Measurements from ENCODE around the gene MYO1D. TPM values are rescaled to one million over a fixed set of nuclear protein-coding genes. Genes with fewer than 3 reads are reported as not detected.

MYO1D gene
- total and polyA plus RNA-seq, 2 of the 13 experiments (the other 11 are each of a cell fraction or from before 2014, with no cell fraction given), result 13.2 to 17.3 TPM

DNA sequence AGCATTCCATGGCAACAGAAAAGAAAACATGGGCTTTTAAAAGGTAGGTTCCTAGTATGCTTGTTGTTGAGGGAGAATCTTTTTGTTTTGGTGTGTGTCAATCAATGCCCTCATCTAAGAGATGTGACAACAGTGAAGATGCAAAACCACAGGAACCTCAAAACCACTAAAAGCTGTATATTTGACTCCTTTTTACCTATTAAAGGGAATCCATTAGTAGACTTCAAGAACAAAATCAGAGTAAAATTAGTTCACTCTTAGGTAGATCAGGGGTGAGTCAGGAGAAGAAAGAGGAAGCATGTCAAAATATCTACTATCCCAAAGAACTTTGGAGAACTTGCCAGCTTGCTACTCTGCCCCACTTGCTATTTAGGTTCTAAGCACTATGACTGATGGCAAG, 301.1 kb downstream of the MYO1D start:
- Histone ChIP-seq H3K9ac (ENCODE audit: insufficient read depth, low read depth, low read length) (no peak overlapping the region), H3K36me3 (replicated peaks in 1 of 2; ENCODE audit: control insufficient read depth in 1 of 2, insufficient read depth in 2 of 2, low read length in 2 of 2) (no peaks in the 10 kb centered on the region), H3K4me3 (replicated peaks in 1 of 3; ENCODE audit: insufficient read depth in 1 of 3, low read depth in 2 of 3, low read length in 3 of 3) (no peak overlapping the region), H4K20me1 (ENCODE audit: insufficient read depth, low read length) (no peaks in the 10 kb centered on the region), H3K9me3 (ENCODE audit: low read length) (no peaks in the 10 kb centered on the region), H3K4me2 (ENCODE audit: low read depth, low read length) (no peak overlapping the region), H3K79me2 (ENCODE audit: insufficient read depth, low read length) (no peaks in the 10 kb centered on the region), H3K27ac (ENCODE audit: extremely low read length, insufficient read depth, low read length) (no peak overlapping the region), H3K4me1 (ENCODE audit: insufficient read depth, low read length) (no peaks in the 10 kb centered on the region), H3K27me3 (ENCODE audit: control insufficient read depth in 1 of 2, insufficient read depth in 2 of 2, low read length in 2 of 2) (no peaks in the 10 kb centered on the region), H2AFZ (ENCODE audit: low read length) (no peak overlapping the region)
- CTCF ChIA-PET (ENCODE audit: low intra/inter-chr PET ratio, low total read pairs), result no interaction called here
- no peak for TF ChIP-seq MTF2 (CRISPR knock-in tag; IDR thresholded peaks at IDR 0.05; ENCODE audit: borderline replicate concordance)
- TF ChIP-seq, protein P1, sequence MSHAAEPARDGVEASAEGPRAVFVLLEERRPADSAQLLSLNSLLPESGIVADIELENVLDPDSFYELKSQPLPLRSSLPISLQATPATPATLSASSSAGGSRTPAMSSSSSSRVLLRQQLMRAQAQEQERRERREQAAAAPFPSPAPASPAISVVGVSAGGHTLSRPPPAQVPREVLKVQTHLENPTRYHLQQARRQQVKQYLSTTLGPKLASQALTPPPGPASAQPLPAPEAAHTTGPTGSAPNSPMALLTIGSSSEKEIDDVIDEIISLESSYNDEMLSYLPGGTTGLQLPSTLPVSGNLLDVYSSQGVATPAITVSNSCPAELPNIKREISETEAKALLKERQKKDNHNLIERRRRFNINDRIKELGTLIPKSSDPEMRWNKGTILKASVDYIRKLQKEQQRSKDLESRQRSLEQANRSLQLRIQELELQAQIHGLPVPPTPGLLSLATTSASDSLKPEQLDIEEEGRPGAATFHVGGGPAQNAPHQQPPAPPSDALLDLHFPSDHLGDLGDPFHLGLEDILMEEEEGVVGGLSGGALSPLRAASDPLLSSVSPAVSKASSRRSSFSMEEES (CRISPR knock-in tag; IDR thresholded peaks at IDR 0.05), result no peak
- no peak for TF ChIP-seq KLF9 (CRISPR knock-in tag; IDR thresholded peaks at IDR 0.05; ENCODE audit: low read depth)
- no peak for TF ChIP-seq ZNF484 (CRISPR knock-in tag; IDR thresholded peaks at IDR 0.05; ENCODE audit: borderline replicate concordance, low read depth)
- BruUV-seq (replicated peaks), result no TSS peak
- FAIRE-seq (no peak), ATAC-seq (no peak), DNase-seq (ENCODE audit: low spot score) (no peak)
- intact Hi-C loops (cut with micrococcal nuclease; ENCODE audit: unreplicated experiment) (no loop called here), in situ Hi-C loops (cut with HindIII; ENCODE audit: extremely low pct_ligation_motif_present, low pct_unique_long_range_greater_than_20kb) (no loop called here)
- POLR2A ChIA-PET, result no interaction called here

DNA sequence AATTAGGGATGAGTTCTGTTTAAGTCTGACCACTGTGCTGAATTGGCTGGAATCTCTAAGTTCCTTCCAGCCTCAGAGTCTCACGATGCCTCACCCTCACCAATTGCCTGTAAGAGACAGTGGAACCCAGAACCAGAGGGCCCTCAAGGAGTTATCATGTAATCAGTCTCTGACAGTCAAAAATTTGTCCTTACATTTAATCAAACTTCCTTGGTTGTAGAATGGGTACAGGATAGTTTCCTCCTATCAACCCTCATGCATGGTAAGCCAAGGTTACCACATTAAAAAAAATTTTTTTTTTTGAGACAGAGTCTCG, 306.9 kb downstream of the MYO1D start:
- no peak for DNase-seq (ENCODE audit: low spot score)
- no TSS peak for BruUV-seq (replicated peaks)
- 100% methylated on average over 2 of the region's 2 CpGs for WGBS (ENCODE audit: low lambda C conversion rate)
- in situ Hi-C loops (cut with HindIII; ENCODE audit: extremely low pct_ligation_motif_present, low pct_unique_long_range_greater_than_20kb), result no loop called here
- no peak overlapping the region for H3K27ac ChIP-seq (ENCODE audit: extremely low read length, insufficient read depth, low read length)
- POLR2A ChIA-PET, result no interaction called here
- intact Hi-C loops (cut with micrococcal nuclease; ENCODE audit: unreplicated experiment), result no loop called here
- no peak overlapping the region for H3K4me3 ChIP-seq (replicated peaks in 1 of 3; ENCODE audit: insufficient read depth in 1 of 3, low read depth in 2 of 3, low read length in 3 of 3)
- CTCF ChIA-PET (ENCODE audit: low intra/inter-chr PET ratio, low total read pairs), result no interaction called here
- ATAC-seq, result no peak
- no peak overlapping the region for H3K4me2 ChIP-seq (ENCODE audit: low read depth, low read length)
- no peak overlapping the region for H2AFZ ChIP-seq (ENCODE audit: low read length)
- H3K4me1 ChIP-seq (ENCODE audit: insufficient read depth, low read length), result peaks cover 6% of the 10 kb centered on the region; the same call in 1 of the 2 replicates
- no peak overlapping the region for H3K9ac ChIP-seq (ENCODE audit: insufficient read depth, low read depth, low read length)
- H3K27me3 ChIP-seq (ENCODE audit: control insufficient read depth in 1 of 2, insufficient read depth in 2 of 2, low read length in 2 of 2), result no peaks in the 10 kb centered on the region
- H3K36me3 ChIP-seq (replicated peaks in 1 of 2; ENCODE audit: control insufficient read depth in 1 of 2, insufficient read depth in 2 of 2, low read length in 2 of 2), result no peaks in the 10 kb centered on the region
- H4K20me1 ChIP-seq (ENCODE audit: insufficient read depth, low read length), result no peaks in the 10 kb centered on the region
- H3K79me2 ChIP-seq (ENCODE audit: insufficient read depth, low read length), result no peaks in the 10 kb centered on the region
- no peak for FAIRE-seq
- H3K9me3 ChIP-seq (ENCODE audit: low read length), result no peaks in the 10 kb centered on the region
- TF ChIP-seq ETV6 (CRISPR knock-in tag; conservative IDR thresholded peaks at IDR 0.05) (no peak), TEAD2 (CRISPR knock-in tag; IDR thresholded peaks at IDR 0.05) (no peak), FOXC1 (CRISPR knock-in tag; IDR thresholded peaks at IDR 0.05; ENCODE audit: borderline replicate concordance) (no peak), ONECUT2 (CRISPR knock-in tag; IDR thresholded peaks at IDR 0.05) (no peak), KDM2A (CRISPR knock-in tag; IDR thresholded peaks at IDR 0.05; ENCODE audit: borderline replicate concordance, low read depth) (no peak), THYN1 (CRISPR knock-in tag; IDR thresholded peaks at IDR 0.05; ENCODE audit: borderline replicate concordance, low read depth) (no peak), ZNF430 (CRISPR knock-in tag; IDR thresholded peaks at IDR 0.05) (no peak), ZNF460 (CRISPR knock-in tag; IDR thresholded peaks at IDR 0.05; ENCODE audit: borderline replicate concordance) (no peak), NPAS2 (CRISPR knock-in tag; IDR thresholded peaks at IDR 0.05; ENCODE audit: borderline replicate concordance) (no peak), FOXJ3 (CRISPR knock-in tag; IDR thresholded peaks at IDR 0.05; ENCODE audit: borderline replicate concordance) (no peak)
- TF ChIP-seq, protein P2, sequence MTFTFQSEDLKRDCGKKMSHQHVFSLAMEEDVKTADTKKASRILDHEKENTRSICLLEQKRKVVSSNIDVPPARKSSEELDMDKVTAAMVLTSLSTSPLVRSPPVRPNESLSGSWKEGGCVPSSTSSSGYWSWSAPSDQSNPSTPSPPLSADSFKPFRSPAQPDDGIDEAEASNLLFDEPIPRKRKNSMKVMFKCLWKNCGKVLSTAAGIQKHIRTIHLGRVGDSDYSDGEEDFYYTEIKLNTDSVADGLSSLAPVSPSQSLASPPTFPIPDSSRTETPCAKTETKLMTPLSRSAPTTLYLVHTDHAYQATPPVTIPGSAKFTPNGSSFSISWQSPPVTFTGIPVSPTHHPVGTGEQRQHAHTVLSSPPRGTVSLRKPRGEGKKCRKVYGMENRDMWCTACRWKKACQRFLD (CRISPR knock-in tag; IDR thresholded peaks at IDR 0.05; ENCODE audit: borderline replicate concordance), result no peak
- TF ChIP-seq, protein P3, sequence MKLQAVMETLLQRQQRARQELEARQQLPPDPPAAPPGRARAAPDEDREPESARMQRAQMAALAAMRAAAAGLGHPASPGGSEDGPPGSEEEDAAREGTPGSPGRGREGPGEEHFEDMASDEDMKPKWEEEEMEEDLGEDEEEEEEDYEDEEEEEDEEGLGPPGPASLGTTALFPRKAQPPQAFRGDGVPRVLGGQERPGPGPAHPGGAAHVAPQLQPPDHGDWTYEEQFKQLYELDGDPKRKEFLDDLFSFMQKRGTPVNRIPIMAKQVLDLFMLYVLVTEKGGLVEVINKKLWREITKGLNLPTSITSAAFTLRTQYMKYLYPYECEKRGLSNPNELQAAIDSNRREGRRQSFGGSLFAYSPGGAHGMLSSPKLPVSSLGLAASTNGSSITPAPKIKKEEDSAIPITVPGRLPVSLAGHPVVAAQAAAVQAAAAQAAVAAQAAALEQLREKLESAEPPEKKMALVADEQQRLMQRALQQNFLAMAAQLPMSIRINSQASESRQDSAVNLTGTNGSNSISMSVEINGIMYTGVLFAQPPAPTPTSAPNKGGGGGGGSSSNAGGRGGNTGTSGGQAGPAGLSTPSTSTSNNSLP (IDR thresholded peaks at IDR 0.05; ENCODE audit: low read depth, low read length), result no peak

Data from HepG2 (cell line).